ENCODE results near the gene TMEM37. TPM values are rescaled to one million over a fixed set of nuclear protein-coding genes. Genes with fewer than 3 reads are reported as not detected.

Gene TMEM37
- total RNA-seq, 4 donors from 2014 or later = 1.7 to 2.8 (median 2.2) TPM

GRCh38 chr2:119472749-119473148, 41.1 kb downstream of the TMEM37 start:
- DNase-seq (ENCODE audit: extremely low spot score) = no peak
- Histone ChIP-seq H3K36me3 (no peaks in the 10 kb centered on the region), H3K4me3 (no peak overlapping the region), H3K9me3 (no peaks in the 10 kb centered on the region), H3K27ac (replicated peaks in 1 of 4) (no peak overlapping the region), H3K4me1 (peaks cover 11 to 24% (median 20%) of the 10 kb centered on the region in 4 donors), H3K27me3 (peaks cover 0 to 10% (median 0%) of the 10 kb centered on the region in 4 donors)
- no peak for TF ChIP-seq POLR2AphosphoS5 (IDR thresholded peaks at IDR 0.05)
- TF ChIP-seq EP300 (IDR thresholded peaks at IDR 0.05) = no peak
- WGBS = 95% methylated on average over 8 of the region's 8 CpGs
- intact Hi-C loops (cut with DNase I) = no loop called here

DNA sequence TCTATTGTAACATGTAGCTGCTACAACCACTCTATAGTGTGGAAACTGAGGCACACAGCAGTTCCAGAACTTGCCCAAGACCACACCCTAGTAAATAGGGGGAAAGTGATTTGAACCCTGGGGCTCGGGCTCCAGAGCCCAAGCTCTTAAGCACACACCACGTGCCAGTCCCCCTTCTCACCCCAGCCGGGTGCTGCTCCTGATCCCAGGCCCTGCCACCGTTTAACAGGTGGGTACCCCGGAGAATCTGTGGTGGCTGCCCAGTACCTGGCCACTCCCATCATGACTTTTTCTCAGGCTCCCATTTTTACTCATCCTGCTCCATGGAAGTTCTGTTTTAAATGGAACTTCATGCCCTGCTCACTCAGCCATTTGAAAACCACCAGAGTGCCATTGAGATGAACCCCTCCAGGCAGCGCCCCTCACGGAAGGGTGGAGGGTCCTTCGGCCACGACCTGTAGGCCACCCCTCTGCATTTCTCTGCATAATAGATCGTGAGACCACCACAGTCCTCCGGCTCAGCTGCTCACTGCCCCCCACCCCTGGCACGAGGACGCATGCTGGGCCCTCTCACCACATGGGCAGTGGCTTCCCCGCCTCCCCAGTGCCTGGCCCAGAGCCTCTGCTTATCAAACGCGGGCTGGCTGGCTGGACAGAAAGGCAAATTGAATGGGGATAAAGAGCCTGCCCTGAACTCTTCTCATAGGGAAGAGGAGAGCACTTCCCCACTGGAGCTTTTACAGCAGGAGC, 42.1 kb downstream of the TMEM37 start:
- Histone ChIP-seq H3K4me3 (no peak overlapping the region), H3K27me3 (peaks cover 0 to 10% (median 0%) of the 10 kb centered on the region in 4 donors), H3K4me1 (peaks cover 5 to 18% (median 13%) of the 10 kb centered on the region in 4 donors), H3K36me3 (no peaks in the 10 kb centered on the region), H3K9me3 (no peaks in the 10 kb centered on the region), H3K27ac (replicated peaks in 1 of 4) (no peak overlapping the region)
- 98% methylated on average over 12 of the region's 16 CpGs for WGBS
- TF ChIP-seq EP300 (IDR thresholded peaks at IDR 0.05) (no peak), POLR2AphosphoS5 (IDR thresholded peaks at IDR 0.05) (no peak), POLR2A (IDR thresholded peaks at IDR 0.05; ENCODE audit: low read depth) (no peak)
- TF ChIP-seq, protein P1, sequence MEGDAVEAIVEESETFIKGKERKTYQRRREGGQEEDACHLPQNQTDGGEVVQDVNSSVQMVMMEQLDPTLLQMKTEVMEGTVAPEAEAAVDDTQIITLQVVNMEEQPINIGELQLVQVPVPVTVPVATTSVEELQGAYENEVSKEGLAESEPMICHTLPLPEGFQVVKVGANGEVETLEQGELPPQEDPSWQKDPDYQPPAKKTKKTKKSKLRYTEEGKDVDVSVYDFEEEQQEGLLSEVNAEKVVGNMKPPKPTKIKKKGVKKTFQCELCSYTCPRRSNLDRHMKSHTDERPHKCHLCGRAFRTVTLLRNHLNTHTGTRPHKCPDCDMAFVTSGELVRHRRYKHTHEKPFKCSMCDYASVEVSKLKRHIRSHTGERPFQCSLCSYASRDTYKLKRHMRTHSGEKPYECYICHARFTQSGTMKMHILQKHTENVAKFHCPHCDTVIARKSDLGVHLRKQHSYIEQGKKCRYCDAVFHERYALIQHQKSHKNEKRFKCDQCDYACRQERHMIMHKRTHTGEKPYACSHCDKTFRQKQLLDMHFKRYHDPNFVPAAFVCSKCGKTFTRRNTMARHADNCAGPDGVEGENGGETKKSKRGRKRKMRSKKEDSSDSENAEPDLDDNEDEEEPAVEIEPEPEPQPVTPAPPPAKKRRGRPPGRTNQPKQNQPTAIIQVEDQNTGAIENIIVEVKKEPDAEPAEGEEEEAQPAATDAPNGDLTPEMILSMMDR (IDR thresholded peaks at IDR 0.05) = no peak
- no peak for DNase-seq (ENCODE audit: extremely low spot score)
- intact Hi-C loops (cut with DNase I) = no loop called here

DNA sequence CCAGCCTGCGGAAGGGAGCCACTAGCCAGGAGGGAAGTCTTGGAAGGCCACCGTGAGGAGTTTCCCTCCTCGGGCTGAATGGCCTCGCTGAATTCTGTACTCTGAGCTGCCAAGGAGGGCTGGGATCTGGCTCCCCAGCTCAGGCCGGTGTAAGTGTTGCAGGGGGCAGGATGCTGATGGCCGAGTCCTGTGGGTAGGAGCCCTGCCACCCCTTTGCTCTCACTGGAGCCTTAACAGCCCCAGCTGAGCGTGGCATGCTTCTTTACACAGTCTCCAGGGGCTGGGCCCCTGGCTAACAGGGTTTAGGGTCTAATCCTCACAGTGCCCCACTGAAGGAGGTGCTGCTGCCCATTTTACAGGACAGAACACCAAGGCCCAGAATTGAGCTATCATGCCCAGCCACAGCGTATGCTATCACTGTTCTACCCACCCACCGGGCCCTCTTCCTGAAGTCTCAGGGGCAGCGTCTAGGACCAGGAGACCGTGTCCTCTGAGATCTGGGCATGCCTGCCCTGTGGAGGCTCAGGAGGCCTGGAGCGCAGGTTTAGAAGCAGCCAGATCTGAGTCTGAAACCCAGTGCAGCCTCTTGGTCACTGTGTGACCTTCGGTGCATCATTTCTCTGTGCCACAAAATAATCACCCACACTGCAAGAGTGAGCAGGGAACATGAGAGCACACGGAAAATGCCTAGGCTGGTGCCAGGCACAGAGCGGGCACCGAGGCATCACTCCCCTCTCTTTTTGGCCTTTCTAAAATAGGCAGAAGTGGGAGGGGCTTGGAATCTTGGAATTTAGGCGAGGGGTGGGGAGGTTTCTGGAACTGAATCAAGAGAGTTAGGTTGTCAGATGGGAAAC, 42.9 kb downstream of the TMEM37 start:
- no peaks in the 10 kb centered on the region for H3K9me3 ChIP-seq
- intact Hi-C loops (cut with DNase I) = no loop called here
- H3K27ac ChIP-seq (replicated peaks in 1 of 4) = no peak overlapping the region
- DNase-seq (ENCODE audit: extremely low spot score) = no peak
- H3K36me3 ChIP-seq = no peaks in the 10 kb centered on the region
- peaks cover 0 to 10% (median 0%) of the 10 kb centered on the region in 4 donors for H3K27me3 ChIP-seq
- 88% methylated on average over 14 of the region's 17 CpGs for WGBS
- H3K4me1 ChIP-seq = peaks cover 0 to 18% (median 9%) of the 10 kb centered on the region in 4 donors
- TF ChIP-seq, protein P1 (IDR thresholded peaks at IDR 0.05) = no peak
- TF ChIP-seq POLR2AphosphoS5 (IDR thresholded peaks at IDR 0.05) = no peak
- no peak for TF ChIP-seq EP300 (IDR thresholded peaks at IDR 0.05)
- no peak for TF ChIP-seq POLR2A (IDR thresholded peaks at IDR 0.05; ENCODE audit: low read depth)
- no peak overlapping the region for H3K4me3 ChIP-seq

DNA sequence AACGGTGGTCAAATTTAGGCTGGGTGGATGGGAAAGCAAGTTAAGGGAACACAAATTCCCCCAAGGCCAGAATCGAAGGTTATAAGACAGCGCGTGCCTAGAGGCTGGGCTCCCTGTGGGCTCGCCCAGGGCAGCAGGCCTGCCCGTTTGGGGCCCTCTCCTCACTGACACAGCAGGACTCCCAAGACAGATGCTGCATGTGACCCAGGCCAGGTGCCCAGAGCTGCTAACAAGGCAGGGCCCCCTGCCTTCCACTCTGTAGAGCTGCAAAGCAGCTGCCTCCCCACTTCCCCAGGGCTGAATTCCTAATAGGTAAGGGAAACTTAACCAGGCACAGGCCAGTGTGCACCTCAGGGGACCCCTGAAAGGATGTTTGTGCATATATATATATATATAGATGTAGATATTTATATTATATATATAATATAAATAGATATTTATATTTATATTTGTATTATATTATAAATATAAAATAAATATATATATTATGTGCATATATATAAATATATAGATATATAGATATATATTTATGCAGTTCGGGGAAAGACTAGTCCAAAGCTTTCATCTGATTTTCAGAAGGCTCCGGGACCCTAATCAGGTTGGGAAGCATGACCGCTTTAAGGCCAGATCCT, 43.7 kb downstream of the TMEM37 start:
- Histone ChIP-seq H3K27ac (replicated peaks in 1 of 4) (no peak overlapping the region), H3K9me3 (no peaks in the 10 kb centered on the region), H3K4me3 (no peak overlapping the region), H3K36me3 (no peaks in the 10 kb centered on the region), H3K27me3 (peaks cover 0 to 10% (median 0%) of the 10 kb centered on the region in 4 donors), H3K4me1 (peaks cover 0 to 18% (median 9%) of the 10 kb centered on the region in 4 donors)
- intact Hi-C loops (cut with DNase I) = no loop called here
- no peak for TF ChIP-seq POLR2A (IDR thresholded peaks at IDR 0.05; ENCODE audit: low read depth)
- TF ChIP-seq, protein P1 (IDR thresholded peaks at IDR 0.05) = no peak
- TF ChIP-seq EP300 (IDR thresholded peaks at IDR 0.05) = no peak
- no peak for TF ChIP-seq POLR2AphosphoS5 (IDR thresholded peaks at IDR 0.05)
- no peak for DNase-seq (ENCODE audit: extremely low spot score)
- 94% methylated on average over 9 of the region's 9 CpGs for WGBS
